Erythroblast (primary cell): ENCODE measurements around the gene OSBPL9.

ENCODE experiments used
- GATA1 ChIP-seq: IDR thresholded peaks from 2 replicates; pipeline ENCODE4 v1.6.1; 2011; ENCODE audit warnings: low read depth, mild to moderate bottlenecking, control low read depth, low read length, moderate library complexity
- POLR2A ChIP-seq: IDR thresholded peaks from 2 replicates; pipeline ENCODE4 v1.6.1; 2011; ENCODE audit warnings: mild to moderate bottlenecking, low read length

- TF ChIP-seq POLR2A (no peak), GATA1 (no peak)
Measured at GRCh38 chr1:51641096-51641495, 24.2 kb downstream of the OSBPL9 start.
